A172 (cell line): ENCODE data around the gene AMIGO2. TPM values are rescaled to one million over a fixed set of nuclear protein-coding genes. Genes with fewer than 3 reads are reported as not detected.
"Not testable (repeated sequence)": the region's sequence is repeated elsewhere in the genome, so short reads cannot be mapped to it uniquely, and the experiment has no call there.

Source experiments
- DNase-seq: peaks from one replicate; pipeline ENCODE4 v3.0.0-alpha.2; 2015; ENCODE audit warnings: low spot score
- total RNA-seq: library from RNA; depleted of rRNA; stranded (reverse); fragments of >200 nt; shearing (Covaris generic); gene quantifications from 2 replicates; pipeline ENCODE4 v1.2.3, GENCODE V29; 2014; rRNA removed

AMIGO2 gene
- total RNA-seq = 229 and 279 TPM in 2 replicates

- DNase-seq = no peak
Observed at GRCh38 chr12:47079468-47079980, at the start of gene AMIGO2, which contains the start of gene PCED1B. Gene AMIGO2 (minus strand): TSS chr12:47079959. CDS start chr12:47079002, 957 bp downstream. Gene PCED1B (plus strand): TSS chr12:47079621. CDS start chr12:47235064, 155,443 bp downstream.

GRCh38 chr12:47126246-47126645 is 46.5 kb upstream of the AMIGO2 start:
- DNase-seq = no peak

- peak; percentile 19 for DNase-seq
Observed at GRCh38 chr12:47124451-47124850, 44.7 kb upstream of the AMIGO2 start.

- no peak for DNase-seq
Observed at GRCh38 chr12:47123730-47124129, 44.0 kb upstream of the AMIGO2 start.

- no peak for DNase-seq
Observed at GRCh38 chr12:47122602-47123001, 42.8 kb upstream of the AMIGO2 start.

- DNase-seq = peak; percentile 28
Observed at GRCh38 chr12:47121146-47121545, 41.4 kb upstream of the AMIGO2 start.

GRCh38 chr12:47120736-47121135 is 41.0 kb upstream of the AMIGO2 start:
- no peak for DNase-seq

GRCh38 chr12:47117305-47117704 is 37.5 kb upstream of the AMIGO2 start:
- not testable (repeated sequence) for DNase-seq

GRCh38 chr12:47114481-47114892 is 34.7 kb upstream of the AMIGO2 start:
- no peak for DNase-seq

- DNase-seq = no peak
Observed at GRCh38 chr12:47112679-47113078, 32.9 kb upstream of the AMIGO2 start.

- no peak for DNase-seq
Observed at GRCh38 chr12:47111854-47112253, 32.1 kb upstream of the AMIGO2 start.

- no peak for DNase-seq
Observed at GRCh38 chr12:47111392-47111778, 31.6 kb upstream of the AMIGO2 start.

- DNase-seq = no peak
Observed at GRCh38 chr12:47110718-47111391, 31.1 kb upstream of the AMIGO2 start.

- no peak for DNase-seq
Observed at GRCh38 chr12:47110011-47110541, 30.3 kb upstream of the AMIGO2 start.

GRCh38 chr12:47107926-47108325 is 28.2 kb upstream of the AMIGO2 start:
- DNase-seq = no peak

GRCh38 chr12:47107446-47107845 is 27.7 kb upstream of the AMIGO2 start:
- DNase-seq = no peak

GRCh38 chr12:47105914-47106674 is 26.3 kb upstream of the AMIGO2 start:
- DNase-seq = no peak

GRCh38 chr12:47102845-47103651 is 23.3 kb upstream of the AMIGO2 start:
- peak; percentile 39 for DNase-seq

GRCh38 chr12:47102406-47102805 is 22.6 kb upstream of the AMIGO2 start:
- DNase-seq = no peak

GRCh38 chr12:47100160-47100559 is 20.4 kb upstream of the AMIGO2 start:
- DNase-seq = peak; percentile 44

- DNase-seq = no peak
Observed at GRCh38 chr12:47099610-47100009, 19.9 kb upstream of the AMIGO2 start.

GRCh38 chr12:47098099-47098498 is 18.3 kb upstream of the AMIGO2 start:
- DNase-seq = no peak
